Measurements from ENCODE around the gene MMP23B. TPM values are rescaled to one million over a fixed set of nuclear protein-coding genes. Genes with fewer than 3 reads are reported as not detected.

Gene MMP23B
- polyA plus RNA-seq, 2 of the 4 experiments (the other 2 are of a cell fraction) = 1.0 TPM; not detected in 1

GRCh38 chr1:1622010-1622787 lies 9.8 kb upstream of the MMP23B start:
- FAIRE-seq (no peak), DNase-seq (ENCODE audit: low read depth in 1 of 2, low spot score in 1 of 2) (no peak), ATAC-seq (no peak)
- Histone ChIP-seq H3K27ac (no peak overlapping the region), H3K9me3 (no peaks in the 10 kb centered on the region), H3K4me1 (no peaks in the 10 kb centered on the region), H3K4me2 (no peak overlapping the region), H3K4me3 (no peak overlapping the region)
- TF ChIP-seq PBX3 (IDR thresholded peaks at IDR 0.05) (no peak), PHF8 (IDR thresholded peaks at IDR 0.05; ENCODE audit: borderline replicate concordance, low read depth) (no peak), CBX8 (IDR thresholded peaks at IDR 0.05) (no peak), HEYL (CRISPR knock-in tag; IDR thresholded peaks at IDR 0.05) (no peak), CEBPB (IDR thresholded peaks at IDR 0.05) (no peak), EHMT2 (IDR thresholded peaks at IDR 0.05; ENCODE audit: low read depth) (no peak), SREBF2 (IDR thresholded peaks at IDR 0.05) (no peak), CHD2 (IDR thresholded peaks at IDR 0.05; ENCODE audit: low read length, partially characterized antibody) (no peak)
- TF ChIP-seq, protein P1, sequence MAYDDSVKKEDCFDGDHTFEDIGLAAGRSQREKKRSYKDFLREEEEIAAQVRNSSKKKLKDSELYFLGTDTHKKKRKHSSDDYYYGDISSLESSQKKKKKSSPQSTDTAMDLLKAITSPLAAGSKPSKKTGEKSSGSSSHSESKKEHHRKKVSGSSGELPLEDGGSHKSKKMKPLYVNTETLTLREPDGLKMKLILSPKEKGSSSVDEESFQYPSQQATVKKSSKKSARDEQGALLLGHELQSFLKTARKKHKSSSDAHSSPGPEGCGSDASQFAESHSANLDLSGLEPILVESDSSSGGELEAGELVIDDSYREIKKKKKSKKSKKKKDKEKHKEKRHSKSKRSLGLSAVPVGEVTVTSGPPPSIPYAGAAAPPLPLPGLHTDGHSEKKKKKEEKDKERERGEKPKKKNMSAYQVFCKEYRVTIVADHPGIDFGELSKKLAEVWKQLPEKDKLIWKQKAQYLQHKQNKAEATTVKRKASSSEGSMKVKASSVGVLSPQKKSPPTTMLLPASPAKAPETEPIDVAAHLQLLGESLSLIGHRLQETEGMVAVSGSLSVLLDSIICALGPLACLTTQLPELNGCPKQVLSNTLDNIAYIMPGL (CRISPR knock-in tag; IDR thresholded peaks at IDR 0.05; ENCODE audit: borderline replicate concordance) = no peak
- ChIA-PET CTCF (interaction anchor here (0.5 kb wide), 1 partner anchor 31 kb away, joined by 3 read pairs; no protein-coding TSS in a partner anchor), POLR2A (no interaction called here)
- WGBS (ENCODE audit: missing lambda C conversion rate) = 56% methylated on average over 11 of the region's 21 CpGs

DNA sequence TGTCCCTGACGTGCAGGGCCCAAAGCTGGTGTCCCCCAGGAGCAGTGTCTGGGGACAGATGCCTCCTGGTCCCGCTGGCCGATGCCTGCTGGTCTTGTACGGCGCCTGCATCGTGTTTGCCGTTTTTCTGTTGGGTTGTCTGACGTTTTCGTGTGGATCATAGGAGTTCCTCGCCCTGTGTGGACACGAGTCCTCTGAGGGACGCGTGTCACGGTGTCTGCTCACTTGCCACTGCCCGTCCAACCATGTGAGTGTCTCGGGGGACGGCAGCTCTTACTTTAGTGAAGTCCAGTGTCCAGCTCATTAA lies 9.2 kb upstream of the MMP23B start:
- Histone ChIP-seq H3K4me3 (no peak overlapping the region), H3K4me2 (no peak overlapping the region), H3K9me3 (no peaks in the 10 kb centered on the region), H3K27ac (no peak overlapping the region), H3K4me1 (no peaks in the 10 kb centered on the region)
- POLR2A ChIA-PET = no interaction called here
- no peak for TF ChIP-seq BCL3 (IDR thresholded peaks at IDR 0.05)
- no peak for TF ChIP-seq JUNB (IDR thresholded peaks at IDR 0.05)
- TF ChIP-seq CBX8 (IDR thresholded peaks at IDR 0.05) = no peak
- no peak for TF ChIP-seq FOXS1 (CRISPR knock-in tag; IDR thresholded peaks at IDR 0.05)
- TF ChIP-seq CBX2 (IDR thresholded peaks at IDR 0.05; ENCODE audit: borderline replicate concordance, low read depth) = no peak
- TF ChIP-seq EHF (CRISPR knock-in tag; IDR thresholded peaks at IDR 0.05) = no peak
- ATAC-seq (no peak), FAIRE-seq (no peak), DNase-seq (ENCODE audit: low read depth in 1 of 2, low spot score in 1 of 2) (no peak)
- WGBS (ENCODE audit: missing lambda C conversion rate) = 89% methylated on average over 17 of the region's 17 CpGs
- CTCF ChIA-PET = no interaction called here

DNA sequence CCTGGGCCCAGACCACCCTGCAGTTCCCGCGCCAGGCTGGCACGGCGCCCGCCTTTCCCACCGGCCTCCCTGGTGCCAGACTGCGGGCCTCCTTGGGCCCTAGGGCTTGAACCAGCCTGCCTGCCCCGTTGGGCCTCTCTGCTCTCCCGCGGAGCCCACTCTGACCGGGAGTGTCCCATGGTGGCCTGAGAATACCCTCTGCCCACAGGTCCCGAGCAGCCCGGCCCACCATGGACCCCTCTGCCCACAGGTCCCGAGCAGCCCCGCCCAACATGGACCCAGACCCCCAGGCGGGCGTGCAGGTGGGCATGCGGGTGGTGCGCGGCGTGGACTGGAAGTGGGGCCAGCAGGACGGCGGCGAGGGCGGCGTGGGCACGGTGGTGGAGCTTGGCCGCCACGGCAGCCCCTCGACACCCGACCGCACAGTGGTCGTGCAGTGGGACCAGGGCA lies 8.8 kb upstream of the MMP23B start:
- ChIA-PET CTCF (no interaction called here), POLR2A (no interaction called here)
- no peak overlapping the region for H3K27ac ChIP-seq
- FAIRE-seq (no peak), ATAC-seq (no peak), DNase-seq (ENCODE audit: low read depth in 1 of 2, low spot score in 1 of 2) (no peak)
- H3K4me3 ChIP-seq = no peak overlapping the region
- H3K4me2 ChIP-seq = no peak overlapping the region
- TF ChIP-seq, protein P2, sequence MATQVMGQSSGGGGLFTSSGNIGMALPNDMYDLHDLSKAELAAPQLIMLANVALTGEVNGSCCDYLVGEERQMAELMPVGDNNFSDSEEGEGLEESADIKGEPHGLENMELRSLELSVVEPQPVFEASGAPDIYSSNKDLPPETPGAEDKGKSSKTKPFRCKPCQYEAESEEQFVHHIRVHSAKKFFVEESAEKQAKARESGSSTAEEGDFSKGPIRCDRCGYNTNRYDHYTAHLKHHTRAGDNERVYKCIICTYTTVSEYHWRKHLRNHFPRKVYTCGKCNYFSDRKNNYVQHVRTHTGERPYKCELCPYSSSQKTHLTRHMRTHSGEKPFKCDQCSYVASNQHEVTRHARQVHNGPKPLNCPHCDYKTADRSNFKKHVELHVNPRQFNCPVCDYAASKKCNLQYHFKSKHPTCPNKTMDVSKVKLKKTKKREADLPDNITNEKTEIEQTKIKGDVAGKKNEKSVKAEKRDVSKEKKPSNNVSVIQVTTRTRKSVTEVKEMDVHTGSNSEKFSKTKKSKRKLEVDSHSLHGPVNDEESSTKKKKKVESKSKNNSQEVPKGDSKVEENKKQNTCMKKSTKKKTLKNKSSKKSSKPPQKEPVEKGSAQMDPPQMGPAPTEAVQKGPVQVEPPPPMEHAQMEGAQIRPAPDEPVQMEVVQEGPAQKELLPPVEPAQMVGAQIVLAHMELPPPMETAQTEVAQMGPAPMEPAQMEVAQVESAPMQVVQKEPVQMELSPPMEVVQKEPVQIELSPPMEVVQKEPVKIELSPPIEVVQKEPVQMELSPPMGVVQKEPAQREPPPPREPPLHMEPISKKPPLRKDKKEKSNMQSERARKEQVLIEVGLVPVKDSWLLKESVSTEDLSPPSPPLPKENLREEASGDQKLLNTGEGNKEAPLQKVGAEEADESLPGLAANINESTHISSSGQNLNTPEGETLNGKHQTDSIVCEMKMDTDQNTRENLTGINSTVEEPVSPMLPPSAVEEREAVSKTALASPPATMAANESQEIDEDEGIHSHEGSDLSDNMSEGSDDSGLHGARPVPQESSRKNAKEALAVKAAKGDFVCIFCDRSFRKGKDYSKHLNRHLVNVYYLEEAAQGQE (IDR thresholded peaks at IDR 0.05) = no peak
- no peak for TF ChIP-seq FOSL2 (IDR thresholded peaks at IDR 0.05)
- no peak for TF ChIP-seq FOSL2 (CRISPR knock-in tag; IDR thresholded peaks at IDR 0.05)
- no peak for TF ChIP-seq EP300 (IDR thresholded peaks at IDR 0.05)
- TF ChIP-seq CHD2 (IDR thresholded peaks at IDR 0.05; ENCODE audit: low read length, partially characterized antibody) = no peak
- TF ChIP-seq TP53 (CRISPR knock-in tag; IDR thresholded peaks at IDR 0.05) = no peak
- TF ChIP-seq HDAC2 (IDR thresholded peaks at IDR 0.05) = no peak
- no peak for TF ChIP-seq CHD4 (IDR thresholded peaks at IDR 0.05; ENCODE audit: borderline replicate concordance)
- TF ChIP-seq RAD21 (conservative IDR thresholded peaks at IDR 0.05 in 1 of 2, IDR thresholded peaks at IDR 0.05 in 1 of 2) = no peak
- TF ChIP-seq FOXS1 (CRISPR knock-in tag; IDR thresholded peaks at IDR 0.05) = no peak
- TF ChIP-seq, protein P3, sequence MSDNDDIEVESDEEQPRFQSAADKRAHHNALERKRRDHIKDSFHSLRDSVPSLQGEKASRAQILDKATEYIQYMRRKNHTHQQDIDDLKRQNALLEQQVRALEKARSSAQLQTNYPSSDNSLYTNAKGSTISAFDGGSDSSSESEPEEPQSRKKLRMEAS (IDR thresholded peaks at IDR 0.05) = no peak
- no peak for TF ChIP-seq JUNB (IDR thresholded peaks at IDR 0.05)
- no peak for TF ChIP-seq HOXB13 (CRISPR knock-in tag; IDR thresholded peaks at IDR 0.05; ENCODE audit: low read depth)
- no peaks in the 10 kb centered on the region for H3K4me1 ChIP-seq
- WGBS (ENCODE audit: missing lambda C conversion rate) = no CpG with 5 or more reads among the region's 33 CpGs
- no peaks in the 10 kb centered on the region for H3K9me3 ChIP-seq
